Erythroblast (primary cell): ENCODE data around the gene CDC7.
A peak's percentile ranks its signal among the peaks of the same experiment; 100 is the strongest.

ENCODE experiments used
- DNase-seq, 2 experiments: peaks; one replicate each; lab custom pipeline; 2025; lab: John Stamatoyannopoulos, UW
- GATA1 ChIP-seq: IDR thresholded peaks from 2 replicates; pipeline ENCODE4 v1.6.1; 2011; ENCODE audit warnings: low read depth, mild to moderate bottlenecking, control low read depth, low read length, moderate library complexity
- POLR2A ChIP-seq: IDR thresholded peaks from 2 replicates; pipeline ENCODE4 v1.6.1; 2011; ENCODE audit warnings: mild to moderate bottlenecking, low read length

CDC7 gene

DNA sequence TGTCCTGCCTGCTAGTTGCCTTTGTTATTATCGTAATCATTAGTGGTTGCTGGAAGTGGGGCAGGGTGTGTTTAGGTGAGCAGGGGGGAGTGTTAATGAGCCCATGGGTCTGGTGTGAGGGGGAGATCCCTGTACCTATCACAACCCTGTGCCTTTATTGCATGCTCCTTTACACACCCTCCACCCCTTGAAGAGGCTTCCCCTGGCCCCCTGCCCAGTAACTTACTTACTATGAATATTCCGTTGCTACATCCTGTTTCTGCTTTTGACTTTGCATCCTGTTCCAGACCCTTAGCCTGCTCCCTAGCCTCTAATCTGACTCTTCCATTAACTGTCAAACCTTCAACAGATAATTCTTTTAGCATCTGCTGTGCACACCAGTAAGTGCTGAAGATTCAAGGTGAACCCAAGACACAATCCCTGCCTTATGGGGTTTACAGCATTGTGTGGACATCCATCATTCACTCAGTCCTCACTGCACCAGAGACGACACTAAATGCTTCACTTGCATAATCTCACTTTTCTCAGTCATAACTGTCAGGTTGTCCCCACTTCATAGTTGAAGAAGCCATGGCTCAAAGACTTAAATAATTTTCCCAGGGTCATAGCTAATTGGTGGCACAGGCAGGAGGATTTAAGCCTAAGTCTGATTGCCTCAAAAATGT lies 47.9 kb downstream of the CDC7 start:
- no peak for TF ChIP-seq POLR2A
- TF ChIP-seq GATA1: no peak
- DNase-seq: no peak

DNA sequence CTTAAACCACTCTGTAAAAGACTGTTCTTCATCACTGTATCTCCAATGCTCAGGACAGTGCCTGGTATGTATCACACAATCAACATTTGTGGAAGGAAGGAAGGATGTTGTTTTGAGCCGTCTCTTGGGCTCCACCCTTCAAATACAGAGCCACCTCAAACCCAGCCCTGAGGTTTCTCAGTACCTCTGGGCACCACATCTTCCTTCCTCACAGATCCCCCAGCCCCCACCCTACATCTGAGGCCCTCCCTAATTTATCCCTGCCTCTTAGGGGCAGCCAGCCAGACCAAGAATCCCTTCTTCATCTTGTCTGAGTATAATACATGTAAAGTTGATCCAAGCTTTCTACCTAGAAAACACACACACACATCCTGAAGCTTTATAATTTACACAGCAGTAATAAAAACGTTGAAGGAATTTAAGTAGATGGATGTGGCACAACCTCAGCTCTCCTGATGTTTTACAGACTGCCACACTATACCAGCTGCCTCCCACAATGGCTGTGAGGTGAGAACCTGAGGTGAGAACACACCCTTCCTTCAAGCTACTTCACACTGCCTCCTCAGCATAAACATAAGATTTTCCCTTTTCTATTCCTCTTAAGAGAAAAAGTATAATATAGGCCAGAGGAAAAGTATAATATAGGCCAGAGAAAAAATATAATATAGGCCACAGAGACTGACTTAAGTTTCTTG lies 48.5 kb downstream of the CDC7 start:
- TF ChIP-seq GATA1: no peak
- no peak for TF ChIP-seq POLR2A
- DNase-seq: no peak

DNA sequence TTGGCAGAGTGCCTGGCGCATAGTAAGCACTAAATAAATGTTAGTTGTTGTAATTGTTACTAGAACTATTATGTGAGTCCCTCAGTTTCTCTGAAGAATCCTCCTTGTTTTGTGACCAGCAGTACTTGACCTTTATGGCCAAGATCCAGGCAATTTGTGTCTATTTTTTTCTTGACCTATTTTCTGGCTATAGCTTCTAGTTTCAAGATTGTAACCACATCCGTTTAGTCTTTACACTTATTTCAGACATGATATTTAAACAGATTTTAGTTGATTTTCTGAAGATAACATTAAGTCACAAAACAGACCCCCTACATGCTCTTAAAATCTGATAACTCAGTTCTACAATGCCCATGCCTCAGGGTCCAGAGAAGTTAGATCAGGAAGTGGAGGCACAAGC lies 50.3 kb downstream of the CDC7 start:
- DNase-seq: no peak
- no peak for TF ChIP-seq POLR2A
- TF ChIP-seq GATA1: no peak

DNA sequence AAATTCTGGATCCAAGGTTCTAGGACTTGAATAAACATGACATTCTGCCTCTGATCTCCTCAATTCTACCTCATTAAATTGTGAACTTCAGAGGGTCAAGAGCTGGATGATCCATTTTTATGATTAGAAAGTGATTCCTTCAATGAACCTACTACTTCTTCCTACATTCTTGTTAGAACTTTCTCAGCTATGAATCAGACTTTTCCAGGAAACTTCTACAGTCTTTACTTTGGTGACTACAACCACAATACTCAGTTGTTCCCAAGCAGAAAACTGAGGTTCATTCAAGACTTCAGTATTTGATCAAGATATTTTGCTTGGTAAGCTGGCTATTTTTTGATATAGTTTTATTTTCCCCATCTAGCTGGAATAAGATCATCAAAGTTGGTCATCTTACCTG lies 51.4 kb downstream of the CDC7 start:
- TF ChIP-seq GATA1: no peak
- no peak for TF ChIP-seq POLR2A
- no peak for DNase-seq

DNA sequence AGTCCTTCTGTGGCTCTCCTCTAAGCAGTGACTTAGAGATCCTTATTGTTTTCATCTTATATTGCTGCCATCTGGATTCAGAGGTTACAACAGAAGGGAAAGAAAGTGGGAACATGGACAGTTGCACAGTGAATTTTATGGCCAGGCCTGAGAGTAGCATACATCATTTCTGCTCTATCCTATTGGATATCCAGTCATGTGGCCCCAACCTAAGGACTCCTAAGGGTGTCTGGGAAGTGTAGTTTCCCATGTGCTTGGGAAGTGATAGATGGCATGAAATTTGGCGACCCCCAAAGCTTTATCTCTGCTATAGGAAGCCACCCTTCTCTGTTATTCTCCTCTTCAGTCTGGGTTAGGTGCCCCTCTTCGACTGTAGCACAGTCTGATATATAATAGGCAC lies 51.9 kb downstream of the CDC7 start:
- no peak for DNase-seq
- TF ChIP-seq POLR2A (no peak), GATA1 (no peak)

DNA sequence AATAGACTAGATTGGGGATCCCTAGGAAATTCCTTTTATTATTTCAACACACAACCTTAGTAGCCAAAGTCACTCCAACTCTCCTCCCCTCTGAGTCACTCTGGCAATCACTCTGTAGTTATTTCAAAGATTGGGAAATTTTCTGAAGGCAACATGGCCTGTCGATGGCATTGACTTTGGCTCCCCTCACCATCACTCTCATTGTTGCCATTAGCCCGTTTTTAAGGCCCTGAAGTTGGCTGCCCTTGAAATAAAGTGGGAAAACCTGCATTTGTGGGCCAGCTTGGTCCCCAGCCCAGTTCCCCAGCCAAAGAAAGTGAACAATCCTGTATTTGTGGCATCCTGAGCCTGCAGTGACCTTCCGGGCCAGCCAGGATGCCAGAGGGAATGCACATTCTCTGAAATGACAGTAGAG lies 52.5 kb downstream of the CDC7 start:
- DNase-seq: peak in 1 of 2 experiments; percentile 10
- TF ChIP-seq GATA1 (no peak), POLR2A (no peak)

DNA sequence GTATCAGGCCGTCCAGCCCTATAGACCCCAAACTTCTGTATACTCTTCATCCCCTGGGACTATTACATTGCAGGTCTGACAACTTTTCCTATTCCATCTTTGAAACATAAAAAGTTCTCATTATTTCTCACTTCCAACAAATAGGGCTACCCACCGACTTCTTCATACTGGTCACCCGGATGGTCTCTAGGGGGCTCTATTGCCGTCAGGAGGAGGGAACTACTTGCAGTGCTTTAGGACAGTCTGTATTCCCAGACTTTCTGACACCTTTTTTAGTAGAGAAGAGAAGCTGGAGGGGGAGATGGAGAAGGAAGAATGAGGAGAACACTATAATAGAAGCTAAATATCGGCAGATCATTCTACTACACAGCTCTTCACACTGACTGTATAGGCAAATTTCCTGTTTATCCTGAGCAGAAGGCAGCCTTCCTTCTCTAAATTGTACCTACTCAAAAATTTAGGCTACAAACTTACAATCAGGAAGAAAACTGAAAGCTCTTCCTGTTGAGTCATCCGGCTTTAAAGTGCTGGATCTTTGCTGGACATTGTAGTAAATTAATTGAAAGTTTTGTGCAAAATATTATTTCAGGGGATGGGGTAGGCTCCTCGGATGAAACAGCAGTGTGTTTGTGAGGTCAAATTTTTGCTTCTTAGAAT lies 54.6 kb downstream of the CDC7 start:
- DNase-seq: peak in 1 of 2 experiments; percentile 19
- TF ChIP-seq GATA1 (no peak), POLR2A (no peak)

DNA sequence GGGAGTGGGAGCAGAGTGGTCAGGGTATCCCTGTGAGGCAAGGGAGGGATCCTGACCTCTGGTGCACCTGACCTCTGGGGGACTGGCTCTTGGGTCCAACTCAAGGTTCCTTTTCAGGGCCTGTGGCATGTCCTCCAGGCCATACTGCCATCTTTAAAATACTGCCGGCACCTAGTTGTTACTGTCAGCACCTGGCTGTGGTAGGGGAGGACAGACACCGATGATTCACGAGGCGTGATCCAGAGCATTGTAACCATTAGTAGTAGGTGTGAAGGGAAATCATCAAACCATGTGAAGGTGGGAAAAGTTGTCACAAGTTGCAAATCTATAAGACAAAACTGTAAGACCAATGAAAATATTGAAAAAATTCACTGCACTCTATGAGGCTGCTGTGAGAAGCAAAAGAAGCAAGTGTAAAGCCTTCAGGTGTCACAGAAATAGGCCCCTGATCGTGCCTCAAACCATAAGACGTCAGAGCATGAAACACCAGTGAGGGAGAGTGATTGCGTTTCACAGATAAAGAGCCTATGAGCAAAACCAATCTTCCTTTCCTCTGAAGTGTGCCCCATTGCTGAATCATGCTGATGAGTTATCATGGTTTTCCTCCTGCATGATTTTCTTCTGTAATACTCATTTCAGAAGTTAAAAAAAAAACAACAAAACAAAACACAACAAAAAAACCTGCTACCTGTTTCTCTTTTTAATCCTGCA lies 55.3 kb downstream of the CDC7 start:
- TF ChIP-seq GATA1: no peak
- TF ChIP-seq POLR2A: no peak
- peak; percentile 41 to 78 for DNase-seq

DNA sequence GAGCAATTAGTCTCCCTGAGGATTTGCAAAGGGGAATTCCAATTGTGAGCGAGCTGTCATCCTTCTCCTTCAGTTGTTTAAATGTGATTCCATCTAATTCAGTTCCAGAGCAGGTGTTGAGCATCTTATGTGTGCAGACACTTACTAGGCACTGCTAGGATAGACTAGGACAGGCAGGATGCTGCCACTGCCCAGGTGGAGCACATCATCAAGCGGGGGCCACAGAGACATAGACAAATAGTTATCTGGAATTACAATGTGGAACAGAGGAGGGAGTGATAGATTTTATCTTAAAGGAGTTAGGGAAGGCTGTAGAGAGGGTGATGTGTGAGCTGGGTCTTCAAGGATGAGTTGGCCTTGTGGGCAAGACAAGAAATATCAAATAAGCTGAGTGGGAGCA lies 55.9 kb downstream of the CDC7 start:
- TF ChIP-seq POLR2A (no peak), GATA1 (no peak)
- no peak for DNase-seq

DNA sequence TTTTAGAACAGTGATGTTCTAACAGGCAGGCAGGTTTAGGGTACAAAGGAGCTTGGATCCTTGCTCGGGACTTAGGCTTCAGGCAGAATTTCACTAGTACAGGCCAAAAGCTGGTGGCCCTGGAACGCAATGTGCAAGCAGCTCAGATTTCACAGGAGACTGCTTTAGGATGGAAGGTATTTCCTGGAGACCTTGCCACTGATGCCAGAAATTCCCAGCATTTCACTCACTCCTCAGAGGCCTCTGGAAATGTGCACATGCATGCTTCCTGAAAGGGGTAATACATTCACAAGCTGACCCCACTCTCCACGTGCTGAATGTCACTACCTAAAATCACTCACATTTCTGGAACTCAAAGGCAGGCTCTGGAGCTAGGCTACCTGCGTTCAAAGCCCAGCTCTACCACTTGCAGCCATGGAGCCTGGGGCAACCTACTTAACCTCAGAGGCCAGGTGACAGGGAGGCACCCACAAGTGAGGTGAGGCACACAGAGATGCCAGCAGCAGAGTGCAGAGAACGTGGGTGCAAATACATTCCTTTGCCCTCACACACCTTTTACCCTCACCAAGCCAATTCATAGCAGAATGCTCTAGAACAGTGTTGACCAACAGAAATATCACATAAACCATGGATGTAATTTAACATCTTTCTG lies 56.5 kb downstream of the CDC7 start:
- DNase-seq: no peak
- no peak for TF ChIP-seq POLR2A
- no peak for TF ChIP-seq GATA1

DNA sequence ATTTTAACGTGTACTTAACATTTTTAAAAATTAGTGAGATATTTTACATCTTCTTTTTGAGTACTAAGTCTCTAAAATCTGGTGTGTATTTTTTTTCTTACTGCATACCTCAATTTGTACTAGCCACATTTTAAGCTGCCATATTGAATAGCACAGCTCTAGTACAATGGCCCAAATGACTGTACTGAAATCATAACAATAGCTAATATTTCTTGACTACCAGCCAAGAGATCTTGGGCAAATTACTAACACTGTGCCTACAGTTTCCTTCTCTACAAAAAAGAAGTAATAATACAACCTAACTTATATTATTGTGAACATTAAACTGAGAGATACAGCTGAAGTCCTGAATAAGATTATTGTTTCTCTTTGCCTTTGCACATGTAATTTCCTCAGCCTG lies 57.2 kb downstream of the CDC7 start:
- DNase-seq: no peak
- no peak for TF ChIP-seq GATA1
- no peak for TF ChIP-seq POLR2A

DNA sequence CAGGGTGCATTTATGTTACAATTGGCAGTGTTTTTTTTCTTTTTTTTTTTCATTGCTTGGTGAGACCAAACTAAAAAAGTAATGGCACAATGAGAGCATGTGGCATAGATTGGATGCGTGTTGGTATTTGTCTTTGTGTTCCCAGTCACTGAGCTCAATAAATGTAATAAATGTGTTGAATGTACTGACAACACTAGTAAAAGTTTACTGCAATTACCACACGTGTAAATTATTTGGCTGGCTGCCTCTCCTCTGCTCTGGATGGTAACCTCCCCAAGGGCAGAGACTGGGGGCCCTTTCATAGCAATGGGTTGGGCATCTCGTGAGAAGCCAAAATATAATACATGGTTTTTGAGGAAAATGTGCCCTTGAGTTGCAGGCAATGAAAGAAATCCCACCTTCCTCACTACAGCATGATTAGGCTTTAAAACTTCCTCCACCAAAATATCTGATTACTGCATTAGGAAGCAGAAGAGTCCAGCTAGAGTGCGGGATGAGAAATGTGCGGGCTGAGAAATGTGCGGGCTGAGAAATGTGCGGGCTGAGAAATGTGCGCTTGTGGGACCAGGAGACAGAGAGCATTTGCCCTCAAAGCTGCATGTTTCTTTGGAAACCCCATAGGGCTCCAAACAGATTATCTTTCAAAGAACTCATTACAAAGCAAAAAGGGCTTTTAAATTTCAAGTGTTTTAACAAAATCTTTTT lies 58.5 kb downstream of the CDC7 start:
- DNase-seq: no peak
- TF ChIP-seq GATA1: no peak
- no peak for TF ChIP-seq POLR2A
